A549 (cell line): ENCODE measurements around the gene SPRYD3. TPM values are rescaled to one million over a fixed set of nuclear protein-coding genes. Genes with fewer than 3 reads are reported as not detected.
A peak's percentile ranks its signal among the peaks of the same experiment; 100 is the strongest.

Experiments used
- ATAC-seq, 2 experiments: fragments of 200-7000 bp in 1 of 2; fragments of >200 bp in 1 of 2; cut with Nextera tagmentation in 1 of 2; cut with Tn5 transposase in 1 of 2; 3 replicates each; pipeline versions ENCODE4 v1.8.0 to v1.9.1; 2018 to 2020; ENCODE audit warnings: mild to moderate bottlenecking in 1 of 2, moderate library complexity in 1 of 2
- CTCF ChIA-PET: fragments of 300-600 bp; sonication (Branson Sonifier 250); formaldehyde crosslinking; extraction: SDS; loops from one replicate; lab custom pipeline; 2021; ENCODE audit warnings: antibody characterized with exemption, inconsistent platforms; lab: Yijun Ruan, JAX
- POLR2A ChIA-PET: fragments of 350-600 bp; formaldehyde crosslinking; extraction: SDS; loops from one replicate; lab custom pipeline; 2021; ENCODE audit warnings: antibody characterized with exemption, inconsistent platforms; lab: Yijun Ruan, JAX
- DNase-seq, 2 experiments: peaks; one replicate each; pipeline versions ENCODE4 v3.0.0 to v3.0.0-alpha.2; 2011 to 2016; ENCODE audit warnings: low read depth in 1 of 2, low spot score in 1 of 2
- FAIRE-seq: peaks from 2 replicates; lab custom pipeline; 2011; peaks lifted over from hg19 to GRCh38; lab: Jason Lieb, UNC
- H3K27ac ChIP-seq, 2 experiments: fragments of >200 bp; sonication (Bioruptor Twin); formaldehyde crosslinking; 3 replicates each; pipeline ENCODE4 v1.5.1; 2016 to 2017
- H3K4me1 ChIP-seq: fragments of >200 bp; sonication (Bioruptor Twin); formaldehyde crosslinking; 3 replicates; pipeline ENCODE4 v1.6.1; 2016
- H3K4me2 ChIP-seq: fragments of >200 bp; sonication (Bioruptor Twin); formaldehyde crosslinking; 3 replicates; pipeline ENCODE4 v1.6.1; 2016
- H3K4me3 ChIP-seq: fragments of >200 bp; sonication (Bioruptor Twin); formaldehyde crosslinking; 3 replicates; pipeline ENCODE4 v1.5.1; 2016
- H3K9me3 ChIP-seq: fragments of >200 bp; sonication (Bioruptor Twin); formaldehyde crosslinking; 3 replicates; pipeline ENCODE4 v1.6.1; 2016
- BHLHE40 ChIP-seq: IDR thresholded peaks from 2 replicates; pipeline ENCODE4 v1.6.1; 2012; ENCODE audit warnings: low read depth, low read length, inconsistent platforms
- CEBPB ChIP-seq, 2 experiments: fragments of >200 bp in 1 of 2; sonication (Bioruptor Twin) in 1 of 2; formaldehyde crosslinking in 1 of 2; IDR thresholded peaks; 2 replicates each; pipeline ENCODE4 v1.6.1; 2012 to 2016
- CHD4 ChIP-seq: fragments of 200-600 bp; sonication (generic); IDR thresholded peaks from 2 replicates; pipeline ENCODE4 v1.6.1; 2016; ENCODE audit warnings: antibody characterized with exemption, mild to moderate bottlenecking, borderline replicate concordance
- EHF ChIP-seq: fragments of 250-450 bp; sonication (Bioruptor Pico); IDR thresholded peaks from 2 replicates; pipeline ENCODE4 v1.5.0; 2020; ENCODE audit warnings: mild to moderate bottlenecking
- EHMT2 ChIP-seq: fragments of 200-600 bp; sonication (generic); IDR thresholded peaks from 2 replicates; pipeline ENCODE4 v1.6.1; 2016; ENCODE audit warnings: antibody characterized with exemption, low read depth, mild to moderate bottlenecking, moderate library complexity
- FOSB ChIP-seq: fragments of 250-450 bp; sonication (Bioruptor Pico); IDR thresholded peaks from 2 replicates; pipeline ENCODE4 v1.5.0; 2020; ENCODE audit warnings: mild to moderate bottlenecking, moderate library complexity
- FOXS1 ChIP-seq: fragments of 250-450 bp; sonication (Bioruptor Pico); IDR thresholded peaks from 2 replicates; pipeline ENCODE4 v1.5.0; 2020; ENCODE audit warnings: mild to moderate bottlenecking, moderate library complexity
- GATA3 ChIP-seq: IDR thresholded peaks from 2 replicates; pipeline ENCODE4 v1.6.1; 2012; ENCODE audit warnings: borderline replicate concordance
- HOXA7 ChIP-seq: fragments of 250-450 bp; sonication (Bioruptor Pico); IDR thresholded peaks from 2 replicates; pipeline ENCODE4 v1.5.0; 2020; ENCODE audit warnings: mild to moderate bottlenecking, moderate library complexity
- HOXB13 ChIP-seq: fragments of 250-450 bp; sonication (Bioruptor Pico); IDR thresholded peaks from 2 replicates; pipeline ENCODE4 v1.5.0; 2020; ENCODE audit warnings: low read depth, mild to moderate bottlenecking, moderate library complexity
- HOXB5 ChIP-seq: fragments of 250-450 bp; sonication (Bioruptor Pico); IDR thresholded peaks from 2 replicates; pipeline ENCODE4 v1.5.0; 2020; ENCODE audit warnings: mild to moderate bottlenecking, moderate library complexity
- KDM5A ChIP-seq: fragments of 200-600 bp; sonication (generic); IDR thresholded peaks from 2 replicates; pipeline ENCODE4 v1.6.1; 2016; ENCODE audit warnings: antibody characterized with exemption, mild to moderate bottlenecking
- MAFK ChIP-seq: fragments of 450-650 bp; IDR thresholded peaks from 2 replicates; pipeline ENCODE4 v1.6.1; 2014; ENCODE audit not compliant: partially characterized antibody
- NFE2L2 ChIP-seq: fragments of 150-350 bp; conservative IDR thresholded peaks from 2 replicates; pipeline ENCODE4 v1.6.1; 2014; ENCODE audit warnings: low read length
- NR3C1 ChIP-seq: fragments of >200 bp; sonication (Bioruptor Twin); formaldehyde crosslinking; IDR thresholded peaks from 3 replicates; pipeline ENCODE4 v1.6.1; 2017
- POLR2AphosphoS2 ChIP-seq: conservative IDR thresholded peaks from 2 replicates; pipeline ENCODE4 v1.6.1; 2012; ENCODE audit warnings: low read length, improper control_type of control experiment, inconsistent platforms
- RCOR1 ChIP-seq: fragments of 150-350 bp; IDR thresholded peaks from 2 replicates; pipeline ENCODE4 v1.6.1; 2014; ENCODE audit warnings: antibody characterized with exemption, low read length, low read depth
- RFX5 ChIP-seq: fragments of 450-650 bp; IDR thresholded peaks from 2 replicates; pipeline ENCODE4 v1.7.1; 2014; ENCODE audit warnings: antibody characterized with exemption, mild to moderate bottlenecking, moderate library complexity
- SREBF2 ChIP-seq: fragments of 450-650 bp; IDR thresholded peaks from 2 replicates; pipeline ENCODE4 v1.6.1; 2014; ENCODE audit warnings: mild to moderate bottlenecking, moderate library complexity
- TFCP2L1 ChIP-seq: fragments of 250-450 bp; sonication (Bioruptor Pico); IDR thresholded peaks from 2 replicates; pipeline ENCODE4 v1.5.0; 2021; ENCODE audit warnings: mild to moderate bottlenecking
- ZC3H11A ChIP-seq: fragments of 450-650 bp; IDR thresholded peaks from 2 replicates; pipeline ENCODE4 v1.6.1; 2014; ENCODE audit warnings: antibody characterized with exemption, mild to moderate bottlenecking
- ZNF302 ChIP-seq: fragments of 250-450 bp; sonication (Bioruptor Pico); IDR thresholded peaks from 2 replicates; pipeline ENCODE4 v1.9.0; 2021; ENCODE audit warnings: inconsistent platforms, mild to moderate bottlenecking, moderate library complexity
- WGBS: methylation state at CpG from one replicate; pipeline ENCODE4 v1.1.6; 2017; ENCODE audit errors: missing lambda C conversion rate; 5-methylcytosine and 5-hydroxymethylcytosine counted together
- polyA plus RNA-seq, 4 experiments: library from polyadenylated mRNA; depleted of rRNA in 3 of 4; stranded (reverse); fragments of >200 nt; fragmentation: RNase III in 1 of 4; extraction: RNeasy Plus Mini Kit Qiagen cat#74134 plus additional on column Dnase treatment in 1 of 4; gene quantifications; 2 replicates in 3 of 4; 3 replicates in 1 of 4; pipeline ENCODE4 v1.2.3, GENCODE V29; 2011 to 2017
- TF ChIP-seq, protein P1 (sequence below): fragments of 250-450 bp; sonication (Bioruptor Pico); IDR thresholded peaks from 2 replicates; pipeline ENCODE4 v1.5.0; 2020; ENCODE audit warnings: low read depth, mild to moderate bottlenecking, moderate library complexity
- TF ChIP-seq, protein P2 (sequence below): IDR thresholded peaks from 2 replicates; pipeline ENCODE4 v1.6.1; 2012; ENCODE audit warnings: low read depth, borderline replicate concordance
- TF ChIP-seq, protein P3 (sequence below): fragments of >200 bp; sonication (Bioruptor Twin); formaldehyde crosslinking; IDR thresholded peaks from 2 replicates; pipeline ENCODE4 v1.6.1; 2016
- TF ChIP-seq, protein P4 (sequence below): IDR thresholded peaks from 2 replicates; pipeline ENCODE4 v1.6.1; 2012
- TF ChIP-seq, protein P5 (sequence below): fragments of >200 bp; sonication (Bioruptor Twin); formaldehyde crosslinking; IDR thresholded peaks from 3 replicates; pipeline ENCODE4 v1.5.1; 2016
- TF ChIP-seq, protein P6 (sequence below): fragments of 250-450 bp; sonication (Bioruptor Pico); IDR thresholded peaks from 2 replicates; pipeline ENCODE4 v1.5.0; 2021; ENCODE audit warnings: mild to moderate bottlenecking, moderate library complexity, borderline replicate concordance

SPRYD3 gene
- polyA plus RNA-seq, 2 of the 4 experiments (the other 2 are of a cell fraction) = 17.3 to 26.8 TPM

DNA sequence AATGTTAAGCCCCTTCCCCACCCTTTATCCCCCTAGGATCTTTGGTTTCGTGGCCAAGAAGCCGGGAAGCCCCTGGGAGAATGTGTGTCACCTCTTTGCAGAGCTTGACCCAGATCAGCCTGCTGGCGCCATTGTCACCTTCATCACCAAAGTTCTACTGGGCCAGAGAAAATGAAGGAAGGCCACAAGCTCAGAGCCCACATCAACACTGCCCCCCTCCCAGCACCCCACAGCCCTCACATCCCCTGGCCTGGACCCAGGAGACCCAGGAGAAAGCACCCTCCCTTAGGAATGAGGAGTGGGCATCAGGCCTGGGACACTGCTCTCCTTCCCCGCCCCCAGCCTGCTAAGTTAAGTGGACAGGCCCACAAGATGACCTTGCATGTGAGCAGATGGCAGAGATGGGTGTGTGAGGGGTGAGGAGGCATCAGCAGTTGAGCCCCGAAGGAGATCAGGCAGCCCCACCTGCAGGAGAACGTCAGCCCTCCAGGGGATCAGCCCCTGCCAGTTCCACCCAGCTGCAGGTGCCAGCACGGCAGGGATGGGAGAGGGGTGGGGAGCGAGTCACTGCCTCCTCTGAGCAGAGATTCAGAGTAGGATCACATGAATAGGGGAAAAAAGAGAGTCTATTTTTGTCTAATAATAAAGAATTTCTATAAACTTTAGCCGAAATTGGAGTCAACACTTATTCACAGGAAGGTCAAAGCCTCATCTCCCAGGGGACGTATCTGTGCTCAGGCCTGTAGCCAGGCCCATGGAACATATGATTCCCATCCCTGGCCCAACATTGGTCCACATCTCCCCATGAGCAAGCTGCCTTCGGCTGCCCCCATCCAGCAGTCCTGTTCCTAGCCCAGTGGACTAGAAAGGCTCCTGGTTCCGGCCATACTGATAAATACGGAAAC is 15.2 kb downstream of the SPRYD3 start:
- H3K4me2 ChIP-seq = no peak overlapping the region
- TF ChIP-seq, protein P1, sequence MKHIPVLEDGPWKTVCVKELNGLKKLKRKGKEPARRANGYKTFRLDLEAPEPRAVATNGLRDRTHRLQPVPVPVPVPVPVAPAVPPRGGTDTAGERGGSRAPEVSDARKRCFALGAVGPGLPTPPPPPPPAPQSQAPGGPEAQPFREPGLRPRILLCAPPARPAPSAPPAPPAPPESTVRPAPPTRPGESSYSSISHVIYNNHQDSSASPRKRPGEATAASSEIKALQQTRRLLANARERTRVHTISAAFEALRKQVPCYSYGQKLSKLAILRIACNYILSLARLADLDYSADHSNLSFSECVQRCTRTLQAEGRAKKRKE (CRISPR knock-in tag) = no peak
- TF ChIP-seq MAFK (no peak), POLR2AphosphoS2 (no peak; the same call in 1 of the 2 replicates), NFE2L2 (no peak), RCOR1 (no peak), EHMT2 (no peak), HOXB13 (CRISPR knock-in tag) (no peak), ZC3H11A (no peak), CEBPB (IDR thresholded peaks at IDR 0.05) (no peak), SREBF2 (no peak), NR3C1 (no peak), FOSB (CRISPR knock-in tag) (no peak), HOXB5 (CRISPR knock-in tag) (no peak), BHLHE40 (no peak), FOXS1 (CRISPR knock-in tag) (no peak)
- TF ChIP-seq, protein P2, sequence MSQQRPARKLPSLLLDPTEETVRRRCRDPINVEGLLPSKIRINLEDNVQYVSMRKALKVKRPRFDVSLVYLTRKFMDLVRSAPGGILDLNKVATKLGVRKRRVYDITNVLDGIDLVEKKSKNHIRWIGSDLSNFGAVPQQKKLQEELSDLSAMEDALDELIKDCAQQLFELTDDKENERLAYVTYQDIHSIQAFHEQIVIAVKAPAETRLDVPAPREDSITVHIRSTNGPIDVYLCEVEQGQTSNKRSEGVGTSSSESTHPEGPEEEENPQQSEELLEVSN = no peak
- TF ChIP-seq, protein P3, sequence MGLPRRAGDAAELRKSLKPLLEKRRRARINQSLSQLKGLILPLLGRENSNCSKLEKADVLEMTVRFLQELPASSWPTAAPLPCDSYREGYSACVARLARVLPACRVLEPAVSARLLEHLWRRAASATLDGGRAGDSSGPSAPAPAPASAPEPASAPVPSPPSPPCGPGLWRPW = no peak
- TF ChIP-seq, protein P4, sequence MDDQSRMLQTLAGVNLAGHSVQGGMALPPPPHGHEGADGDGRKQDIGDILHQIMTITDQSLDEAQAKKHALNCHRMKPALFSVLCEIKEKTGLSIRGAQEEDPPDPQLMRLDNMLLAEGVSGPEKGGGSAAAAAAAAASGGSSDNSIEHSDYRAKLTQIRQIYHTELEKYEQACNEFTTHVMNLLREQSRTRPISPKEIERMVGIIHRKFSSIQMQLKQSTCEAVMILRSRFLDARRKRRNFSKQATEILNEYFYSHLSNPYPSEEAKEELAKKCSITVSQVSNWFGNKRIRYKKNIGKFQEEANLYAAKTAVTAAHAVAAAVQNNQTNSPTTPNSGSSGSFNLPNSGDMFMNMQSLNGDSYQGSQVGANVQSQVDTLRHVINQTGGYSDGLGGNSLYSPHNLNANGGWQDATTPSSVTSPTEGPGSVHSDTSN = no peak
- TF ChIP-seq, all 56 proteins: peak for 0
- 69% methylated on average over 13 of the region's 13 CpGs for WGBS
- DNase-seq (no peak), FAIRE-seq (no peak), ATAC-seq (no peak)
- Histone ChIP-seq H3K4me3 (no peak overlapping the region), H3K4me1 (peaks cover 43% of the 10 kb centered on the region), H3K9me3 (no peaks in the 10 kb centered on the region), H3K27ac (peak overlapping the region in 1 of 2 experiments; percentile 14; a peak in 1 of 6 replicates)
- ChIA-PET CTCF (interaction anchor here (0.9 to 45.5 kb wide), 14 partner anchors 14 to 258 kb away, joined by 3 to 1424 read pairs (median 8); partner anchors contain the start of genes AAAS, CSAD, ESPL1 and IGFBP6), POLR2A (interaction anchor here (0.7 to 2.9 kb wide), 3 partner anchors 10 to 133 kb away, joined by 3 to 9 read pairs (median 3); no protein-coding TSS in a partner anchor)

DNA sequence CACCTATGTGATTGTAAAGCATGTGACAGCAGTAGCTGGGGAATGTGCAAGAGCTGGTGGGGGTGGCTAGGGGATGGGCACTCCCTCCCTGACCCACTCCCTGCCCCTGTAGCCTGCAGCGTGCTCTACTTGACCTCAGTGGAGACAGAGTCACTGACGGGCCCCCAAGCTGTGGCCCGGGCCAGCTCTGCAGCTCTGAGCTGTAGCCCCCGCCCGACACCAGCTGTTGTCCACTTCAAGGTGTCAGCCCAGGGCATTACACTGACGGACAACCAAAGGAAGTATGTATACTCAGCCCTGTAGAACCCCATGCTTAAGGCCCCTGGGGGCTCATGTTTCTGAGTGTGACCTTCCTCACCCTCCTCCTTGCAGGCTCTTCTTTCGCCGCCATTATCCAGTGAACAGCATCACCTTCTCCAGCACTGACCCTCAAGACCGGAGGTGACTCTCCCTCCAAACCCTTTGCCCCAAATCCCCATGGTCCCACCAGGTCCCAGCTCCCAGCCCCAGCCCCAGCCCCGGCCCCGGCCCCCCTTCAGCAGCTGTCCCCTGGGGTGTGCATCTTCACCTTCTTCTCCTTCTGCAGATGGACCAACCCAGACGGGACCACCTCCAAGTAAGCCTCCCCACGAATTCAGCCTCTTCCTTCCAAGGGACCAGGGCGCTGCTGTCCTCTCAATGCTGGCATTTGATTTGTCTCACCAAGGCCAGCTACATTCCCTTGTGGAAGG is 16.0 kb downstream of the SPRYD3 start:
- H3K27ac ChIP-seq = no peak overlapping the region
- 92% methylated on average over 12 of the region's 14 CpGs for WGBS
- no peaks in the 10 kb centered on the region for H3K9me3 ChIP-seq
- ATAC-seq (no peak), DNase-seq (no peak), FAIRE-seq (no peak)
- POLR2A ChIA-PET = interaction anchor here (0.7 to 2.9 kb wide), 3 partner anchors 9 to 36 kb away, joined by 3 to 9 read pairs (median 4); partner anchors contain the start of gene SPRYD3
- no peak overlapping the region for H3K4me3 ChIP-seq
- peaks cover 43% of the 10 kb centered on the region for H3K4me1 ChIP-seq
- CTCF ChIA-PET = interaction anchor here (0.9 to 45.5 kb wide), 8 partner anchors 13 to 179 kb away, joined by 3 to 1424 read pairs (median 8); partner anchors contain the start of genes IGFBP6, SOAT2, SPRYD3 and TNS2
- H3K4me2 ChIP-seq = no peak overlapping the region
- TF ChIP-seq TFCP2L1 (CRISPR knock-in tag) (no peak), ZNF302 (no peak), RCOR1 (no peak), CHD4 (no peak), HOXA7 (CRISPR knock-in tag) (no peak), GATA3 (no peak), EHF (CRISPR knock-in tag) (no peak), KDM5A (no peak), FOXS1 (CRISPR knock-in tag) (no peak), RFX5 (no peak)
- TF ChIP-seq, protein P5, sequence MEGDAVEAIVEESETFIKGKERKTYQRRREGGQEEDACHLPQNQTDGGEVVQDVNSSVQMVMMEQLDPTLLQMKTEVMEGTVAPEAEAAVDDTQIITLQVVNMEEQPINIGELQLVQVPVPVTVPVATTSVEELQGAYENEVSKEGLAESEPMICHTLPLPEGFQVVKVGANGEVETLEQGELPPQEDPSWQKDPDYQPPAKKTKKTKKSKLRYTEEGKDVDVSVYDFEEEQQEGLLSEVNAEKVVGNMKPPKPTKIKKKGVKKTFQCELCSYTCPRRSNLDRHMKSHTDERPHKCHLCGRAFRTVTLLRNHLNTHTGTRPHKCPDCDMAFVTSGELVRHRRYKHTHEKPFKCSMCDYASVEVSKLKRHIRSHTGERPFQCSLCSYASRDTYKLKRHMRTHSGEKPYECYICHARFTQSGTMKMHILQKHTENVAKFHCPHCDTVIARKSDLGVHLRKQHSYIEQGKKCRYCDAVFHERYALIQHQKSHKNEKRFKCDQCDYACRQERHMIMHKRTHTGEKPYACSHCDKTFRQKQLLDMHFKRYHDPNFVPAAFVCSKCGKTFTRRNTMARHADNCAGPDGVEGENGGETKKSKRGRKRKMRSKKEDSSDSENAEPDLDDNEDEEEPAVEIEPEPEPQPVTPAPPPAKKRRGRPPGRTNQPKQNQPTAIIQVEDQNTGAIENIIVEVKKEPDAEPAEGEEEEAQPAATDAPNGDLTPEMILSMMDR = no peak
- TF ChIP-seq, protein P6, sequence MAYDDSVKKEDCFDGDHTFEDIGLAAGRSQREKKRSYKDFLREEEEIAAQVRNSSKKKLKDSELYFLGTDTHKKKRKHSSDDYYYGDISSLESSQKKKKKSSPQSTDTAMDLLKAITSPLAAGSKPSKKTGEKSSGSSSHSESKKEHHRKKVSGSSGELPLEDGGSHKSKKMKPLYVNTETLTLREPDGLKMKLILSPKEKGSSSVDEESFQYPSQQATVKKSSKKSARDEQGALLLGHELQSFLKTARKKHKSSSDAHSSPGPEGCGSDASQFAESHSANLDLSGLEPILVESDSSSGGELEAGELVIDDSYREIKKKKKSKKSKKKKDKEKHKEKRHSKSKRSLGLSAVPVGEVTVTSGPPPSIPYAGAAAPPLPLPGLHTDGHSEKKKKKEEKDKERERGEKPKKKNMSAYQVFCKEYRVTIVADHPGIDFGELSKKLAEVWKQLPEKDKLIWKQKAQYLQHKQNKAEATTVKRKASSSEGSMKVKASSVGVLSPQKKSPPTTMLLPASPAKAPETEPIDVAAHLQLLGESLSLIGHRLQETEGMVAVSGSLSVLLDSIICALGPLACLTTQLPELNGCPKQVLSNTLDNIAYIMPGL (CRISPR knock-in tag) = no peak
- TF ChIP-seq, protein P2 = no peak
